ENCODE data around the gene ABCA4. TPM values are rescaled to one million over a fixed set of nuclear protein-coding genes. Genes with fewer than 3 reads are reported as not detected.
A peak's percentile ranks its signal among the peaks of the same experiment; 100 is the strongest.

ABCA4 gene
- total RNA-seq, 4 donors from 2014 or later, result 0.49 to 2.0 (median 1.0) TPM; not detected in 1

- TF ChIP-seq POLR2A (IDR thresholded peaks at IDR 0.05), result no peak
- TF ChIP-seq CTCF (IDR thresholded peaks at IDR 0.05), result no peak
- H3K27ac ChIP-seq, result no peak overlapping the region
- DNase-seq, result no peak
These were observed 156.2 kb downstream of the ABCA4 start for GRCh38 chr1:93964777-93965200.

GRCh38 chr1:93964096-93964776 is 156.7 kb downstream of the ABCA4 start:
- Histone ChIP-seq H3K27ac (no peak overlapping the region), H3K36me3 (no peaks in the 10 kb centered on the region), H3K4me1 (no peaks in the 10 kb centered on the region), H3K27me3 (no peaks in the 10 kb centered on the region), H3K4me3 (no peak overlapping the region), H3K9me3 (no peaks in the 10 kb centered on the region)
- intact Hi-C loops (cut with DNase I; ENCODE audit: low total_unique reads), result no loop called here
- no peak for DNase-seq
- TF ChIP-seq POLR2A (IDR thresholded peaks at IDR 0.05), result no peak
- TF ChIP-seq CTCF (IDR thresholded peaks at IDR 0.05), result no peak

More at GRCh38 chr1:93964777-93965200, 156.2 kb downstream of the ABCA4 start:
- H3K4me3 ChIP-seq, result no peak overlapping the region
- no peaks in the 10 kb centered on the region for H3K27me3 ChIP-seq
- H3K36me3 ChIP-seq, result no peaks in the 10 kb centered on the region
- no peaks in the 10 kb centered on the region for H3K9me3 ChIP-seq
- intact Hi-C loops (cut with DNase I; ENCODE audit: low total_unique reads), result no loop called here
- no peaks in the 10 kb centered on the region for H3K4me1 ChIP-seq

GRCh38 chr1:93963585-93963984 is 157.4 kb downstream of the ABCA4 start:
- Histone ChIP-seq H3K4me3 (no peak overlapping the region), H3K27ac (no peak overlapping the region), H3K27me3 (no peaks in the 10 kb centered on the region), H3K4me1 (no peaks in the 10 kb centered on the region), H3K36me3 (no peaks in the 10 kb centered on the region), H3K9me3 (no peaks in the 10 kb centered on the region)
- no peak for DNase-seq
- TF ChIP-seq POLR2A (IDR thresholded peaks at IDR 0.05) (no peak), CTCF (IDR thresholded peaks at IDR 0.05) (no peak)
- intact Hi-C loops (cut with DNase I; ENCODE audit: low total_unique reads), result no loop called here

- no peak overlapping the region for H3K4me3 ChIP-seq
- no peaks in the 10 kb centered on the region for H3K27me3 ChIP-seq
- DNase-seq, result no peak
- no peaks in the 10 kb centered on the region for H3K36me3 ChIP-seq
- H3K4me1 ChIP-seq, result no peaks in the 10 kb centered on the region
- peak overlapping the region in 1 of 2 donors; percentile 24 for H3K27ac ChIP-seq
- no peaks in the 10 kb centered on the region for H3K9me3 ChIP-seq
- intact Hi-C loops (cut with DNase I; ENCODE audit: low total_unique reads), result no loop called here
- TF ChIP-seq CTCF (IDR thresholded peaks at IDR 0.05), result no peak
- no peak for TF ChIP-seq POLR2A (IDR thresholded peaks at IDR 0.05)
These were observed 159.0 kb downstream of the ABCA4 start for GRCh38 chr1:93961906-93962305.

- H3K9me3 ChIP-seq, result no peaks in the 10 kb centered on the region
- H3K4me3 ChIP-seq, result no peak overlapping the region
- intact Hi-C loops (cut with DNase I; ENCODE audit: low total_unique reads), result no loop called here
- no peaks in the 10 kb centered on the region for H3K4me1 ChIP-seq
- TF ChIP-seq POLR2A (IDR thresholded peaks at IDR 0.05) (no peak), CTCF (IDR thresholded peaks at IDR 0.05) (no peak)
- no peaks in the 10 kb centered on the region for H3K27me3 ChIP-seq
- DNase-seq, result no peak
- H3K36me3 ChIP-seq, result no peaks in the 10 kb centered on the region
- peak overlapping the region; percentile 24 to 56 for H3K27ac ChIP-seq
These were observed 159.5 kb downstream of the ABCA4 start for GRCh38 chr1:93961443-93961842.
